GM12878 (cell line): Measurements from ENCODE around the gene TIAM1. TPM values are rescaled to one million over a fixed set of nuclear protein-coding genes. Genes with fewer than 3 reads are reported as not detected.

Experiments used
- ATAC-seq: fragments of 200-7000 bp; cut with Tn5 transposase; 3 replicates; pipeline ENCODE4 v1.9.1; 2020; ENCODE audit warnings: mild to moderate bottlenecking, moderate library complexity
- BruUV-seq: library from RNA; stranded (reverse); fragments of 400-500 nt; replicated peaks from 2 replicates; lab custom pipeline; 2021; lab: Mats Ljungman, UMichigan
- CTCF ChIA-PET: fragments of 300-600 bp; sonication (Branson Sonifier 250); formaldehyde crosslinking; extraction: SDS; loops from one replicate; lab custom pipeline; 2021; ENCODE audit warnings: inconsistent platforms; lab: Yijun Ruan, JAX
- POLR2A ChIA-PET: fragments of 350-600 bp; formaldehyde crosslinking; extraction: SDS; loops from one replicate; lab custom pipeline; 2021; ENCODE audit warnings: inconsistent platforms; lab: Charles Lee
- RAD21 ChIA-PET: fragments of 300-600 bp; sonication (Branson Sonifier 250); formaldehyde crosslinking; loops from one replicate; lab custom pipeline; 2023; ENCODE audit warnings: antibody characterized with exemption; ENCODE audit not compliant: unreplicated experiment; lab: Charles Lee
- SMC1A ChIA-PET: fragments of 300-600 bp; sonication (Branson Sonifier 250); formaldehyde crosslinking; loops from one replicate; lab custom pipeline; 2023; ENCODE audit not compliant: unreplicated experiment, uncharacterized antibody; lab: Charles Lee
- DNase-seq: peaks from one replicate; pipeline ENCODE4 v3.0.0-alpha.2; 2011; ENCODE audit warnings: low read depth, low spot score
- FAIRE-seq: peaks from 3 replicates; lab custom pipeline; 2011; peaks lifted over from hg19 to GRCh38; lab: Jason Lieb, UNC
- H2AFZ ChIP-seq: 2 replicates; pipeline ENCODE4 v1.6.0; 2011; ENCODE audit warnings: low read depth, low read length, control low read depth; ENCODE audit not compliant: control insufficient read depth
- H3K27ac ChIP-seq: 2 replicates; pipeline ENCODE4 v1.5.1; 2011; ENCODE audit warnings: control low read depth; ENCODE audit not compliant: control insufficient read depth, insufficient read depth
- H3K27me3 ChIP-seq, 2 experiments: replicated peaks in 1 of 2; 2 replicates each; pipeline versions ENCODE4 v1.6.0 to v1.6.1; 2011; ENCODE audit warnings: low read length in 1 of 2; ENCODE audit not compliant: control insufficient read depth in 2 of 2, insufficient read depth in 2 of 2
- H3K36me3 ChIP-seq, 2 experiments: 2 replicates each; pipeline ENCODE4 v1.5.1; 2011; ENCODE audit warnings: low read length in 1 of 2; ENCODE audit not compliant: control insufficient read depth in 2 of 2, insufficient read depth in 2 of 2
- H3K4me1 ChIP-seq: 2 replicates; pipeline ENCODE4 v1.6.1; 2011; ENCODE audit warnings: mild to moderate bottlenecking, low read length, moderate library complexity, mixed read lengths; ENCODE audit not compliant: control insufficient read depth, insufficient read depth
- H3K4me2 ChIP-seq: 2 replicates; pipeline ENCODE4 v1.6.0; 2011; ENCODE audit warnings: control low read depth; ENCODE audit not compliant: control insufficient read depth, insufficient read depth
- H3K4me3 ChIP-seq: fragments of 200-600 bp; sonication (generic); 2 replicates; pipeline ENCODE4 v1.5.1; 2016
- H3K79me2 ChIP-seq: 2 replicates; pipeline ENCODE4 v1.6.0; 2011; ENCODE audit warnings: low read length; ENCODE audit not compliant: control insufficient read depth, insufficient read depth
- H3K9ac ChIP-seq: 2 replicates; pipeline ENCODE4 v1.8.0; 2011; ENCODE audit warnings: low read length, control low read depth, mixed read lengths; ENCODE audit not compliant: control insufficient read depth, insufficient read depth
- H3K9me3 ChIP-seq: replicated peaks from 3 replicates; pipeline ENCODE4 v1.5.1; 2011; ENCODE audit warnings: mild to moderate bottlenecking, low read length; ENCODE audit not compliant: control insufficient read depth, insufficient read depth
- H4K20me1 ChIP-seq: 2 replicates; pipeline ENCODE4 v1.6.0; 2011; ENCODE audit not compliant: control insufficient read depth, insufficient read depth
- BCL11A ChIP-seq: IDR thresholded peaks from 2 replicates; pipeline ENCODE4 v1.6.1; 2011; ENCODE audit warnings: low read depth, low read length
- CEBPZ ChIP-seq: fragments of 150-350 bp; IDR thresholded peaks from 2 replicates; pipeline ENCODE4 v1.6.1; 2016; ENCODE audit warnings: low read depth, low read length
- HDAC2 ChIP-seq: fragments of 200-600 bp; sonication (generic); IDR thresholded peaks from 2 replicates; pipeline ENCODE4 v1.6.1; 2017
- KDM1A ChIP-seq: fragments of 200-600 bp; sonication (generic); IDR thresholded peaks from 2 replicates; pipeline ENCODE4 v1.6.1; 2016; ENCODE audit warnings: borderline replicate concordance
- POLR2A ChIP-seq: IDR thresholded peaks from 2 replicates; pipeline ENCODE4 v1.6.1; 2011; ENCODE audit warnings: low read depth, mild to moderate bottlenecking, low read length
- RB1 ChIP-seq: fragments of 450-650 bp; formaldehyde crosslinking; IDR thresholded peaks from 2 replicates; pipeline ENCODE4 v1.6.1; 2017; ENCODE audit warnings: mild to moderate bottlenecking, borderline replicate concordance
- SIN3A ChIP-seq: IDR thresholded peaks from 2 replicates; pipeline ENCODE4 v1.6.1; 2012; ENCODE audit warnings: low read depth, low read length, improper control_type of control experiment
- ZNF217 ChIP-seq: fragments of 450-650 bp; IDR thresholded peaks from 2 replicates; pipeline ENCODE4 v1.6.1; 2017; ENCODE audit warnings: antibody characterized with exemption, mild to moderate bottlenecking
- ZNF687 ChIP-seq: fragments of 450-650 bp; IDR thresholded peaks from 2 replicates; pipeline ENCODE4 v1.6.1; 2017; ENCODE audit warnings: mild to moderate bottlenecking, moderate library complexity
- WGBS: methylation state at CpG from one replicate; pipeline ENCODE4 v1.1.6; 2016; ENCODE audit warnings: low lambda C conversion rate; ENCODE audit not compliant: insufficient replicate concordance, insufficient coverage; ENCODE audit errors: missing lambda C conversion rate; 5-methylcytosine and 5-hydroxymethylcytosine counted together
- in situ Hi-C: fragments of 300-500 bp; cut with MboI; formaldehyde crosslinking; loops from 9 replicates; pipeline ENCODE4 v1.14.3; 2018; ENCODE audit warnings: mixed read lengths
- intact Hi-C: fragments of 100-400 bp; cut with micrococcal nuclease; formaldehyde crosslinking; loops from one replicate; pipeline ENCODE4 v1.14.2; 2022; ENCODE audit not compliant: unreplicated experiment
- polyA plus RNA-seq, 11 experiments: library from polyadenylated mRNA; depleted of rRNA in 4 of 11; unstranded in 6 of 11; stranded (reverse) in 5 of 11; fragments of >200 nt; fragmentation: Nextera tagmentation in 4 of 11; fragmentation: Illumina TruSeq in 1 of 11; extraction: Ambion mirVana in 4 of 11; extraction: Trizol in 1 of 11; gene quantifications; 1 replicate in 1 of 11; 2 replicates in 10 of 11; pipeline versions ENCODE4 v1.2.1 to v1.2.3, GENCODE V29; 2011 to 2016; ENCODE audit warnings: inconsistent platforms in 2 of 11, missing spikeins in 2 of 11, low read depth in 1 of 11
- total RNA-seq, 4 experiments: library from RNA; depleted of rRNA in 3 of 4; stranded (reverse); fragments of >200 nt in 3 of 4; fragmentation: Illumina TruSeq in 1 of 4; extraction: Trizol in 1 of 4; gene quantifications; 2 replicates each; pipeline versions ENCODE4 v1.2.1 to v1.2.3, GENCODE V29; 2013 to 2021

Gene TIAM1
- total and polyA plus RNA-seq, 10 of the 15 experiments (the other 5 are each of a cell fraction or from before 2014, with no cell fraction given): 0.31 to 35.9 (median 0.78) TPM

- peak; percentile 60; the same call in 1 of the 2 replicates for TF ChIP-seq ZNF687
- TF ChIP-seq KDM1A: no peak
- TF ChIP-seq, all 136 proteins: peak for 26
Observed at GRCh38 chr21:31326522-31327242, 17.4 kb downstream of the TIAM1 start (continued).

- RAD21 ChIA-PET: interaction anchor here (1.4 kb wide), 1 partner anchor 119 kb away, joined by 4 read pairs; no protein-coding TSS in a partner anchor
- Histone ChIP-seq H3K27ac (no peak overlapping the region), H4K20me1 (no peaks in the 10 kb centered on the region), H3K9me3 (no peaks in the 10 kb centered on the region; the same call in 2 of the 3 replicates), H2AFZ (no peak overlapping the region), H3K79me2 (no peaks in the 10 kb centered on the region), H3K4me3 (no peak overlapping the region), H3K4me2 (no peak overlapping the region), H3K4me1 (no peaks in the 10 kb centered on the region), H3K36me3 (no peaks in the 10 kb centered on the region), H3K27me3 (no peaks in the 10 kb centered on the region), H3K9ac (no peak overlapping the region)
- CTCF ChIA-PET: interaction anchor here (1.1 kb wide), 1 partner anchor 10 kb away, joined by 4 read pairs; no protein-coding TSS in a partner anchor
- BruUV-seq: no TSS peak
- WGBS: 52% methylated on average over 2 of the region's 2 CpGs
- no peak for DNase-seq
- in situ Hi-C loops: no loop called here
- POLR2A ChIA-PET: no interaction called here
- no peak for FAIRE-seq
- intact Hi-C loops: no loop called here
- ATAC-seq: no peak
- SMC1A ChIA-PET: interaction anchor here (3.3 kb wide), 1 partner anchor 9 kb away, joined by 12 read pairs; no protein-coding TSS in a partner anchor
- TF ChIP-seq BCL11A (no peak), HDAC2 (no peak), ZNF217 (no peak), POLR2A (no peak), RB1 (no peak), CEBPZ (no peak), SIN3A (no peak)
Observed at GRCh38 chr21:31318971-31319370, 25.1 kb downstream of the TIAM1 start.
